Sigmoid colon (tissue), 4 donors: ENCODE data around the gene CCT5.

Experiments
- EP300 ChIP-seq, 4 donors: sonication (generic); formaldehyde crosslinking; IDR thresholded peaks; one replicate each; pipeline ENCODE4 v1.6.1; 2017; ENCODE audit warnings: antibody characterized with exemption in 4 of 4
- POLR2A ChIP-seq, 2 donors: fragments of 450-650 bp; IDR thresholded peaks; one replicate each; pipeline ENCODE4 v1.6.1; 2016; ENCODE audit warnings: antibody characterized with exemption in 2 of 2, mild to moderate bottlenecking in 2 of 2, moderate library complexity in 2 of 2
- POLR2AphosphoS5 ChIP-seq, 4 donors: sonication (generic); formaldehyde crosslinking; IDR thresholded peaks; one replicate each; pipeline ENCODE4 v1.6.1; 2017; ENCODE audit warnings: antibody characterized with exemption in 4 of 4
- TF ChIP-seq, protein P1 (sequence below), 4 experiments: fragments of 450-650 bp in 3 of 4; fragments of 200-600 bp in 1 of 4; IDR thresholded peaks; one replicate each; pipeline ENCODE4 v1.5.1; 2016 to 2019; ENCODE audit warnings: antibody characterized with exemption in 4 of 4, mild to moderate bottlenecking in 3 of 4, moderate library complexity in 2 of 4

DNA sequence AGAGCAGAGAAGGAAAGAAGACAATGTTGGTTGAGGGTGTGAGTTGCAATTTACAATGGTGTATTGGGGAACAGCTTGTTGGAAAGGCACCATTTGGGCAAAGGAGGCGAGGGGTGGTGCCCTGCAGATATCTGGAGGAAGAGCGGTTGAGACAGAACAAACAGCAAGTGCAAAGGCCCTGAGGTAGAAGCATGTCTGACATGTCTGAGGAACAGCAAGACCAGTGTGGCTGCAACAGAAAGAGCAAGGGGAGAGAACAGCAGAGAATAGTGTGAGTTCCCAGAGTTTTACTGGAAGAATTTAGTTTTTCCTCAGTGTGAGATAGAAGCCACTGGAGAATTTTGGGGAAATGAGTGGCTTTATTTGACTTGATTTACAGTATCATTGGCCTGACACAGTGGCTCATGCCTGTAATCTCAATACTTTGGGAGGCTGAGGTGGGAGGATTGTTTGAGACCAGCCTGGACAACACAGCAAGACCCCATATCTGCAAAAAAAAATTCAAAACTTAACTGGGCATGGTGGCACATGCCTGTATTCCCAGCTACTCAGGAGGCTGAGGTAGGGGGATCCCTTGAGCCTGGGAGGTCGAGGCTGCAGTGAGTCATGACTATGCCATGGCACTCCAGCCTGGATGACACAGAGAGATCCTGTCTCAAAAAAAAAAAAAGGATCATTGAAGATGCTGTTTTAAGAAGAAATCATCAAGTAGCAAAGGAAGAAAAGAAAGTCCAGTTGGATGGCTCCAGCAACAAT lies 44.0 kb downstream of the CCT5 start:
- TF ChIP-seq, protein P1, sequence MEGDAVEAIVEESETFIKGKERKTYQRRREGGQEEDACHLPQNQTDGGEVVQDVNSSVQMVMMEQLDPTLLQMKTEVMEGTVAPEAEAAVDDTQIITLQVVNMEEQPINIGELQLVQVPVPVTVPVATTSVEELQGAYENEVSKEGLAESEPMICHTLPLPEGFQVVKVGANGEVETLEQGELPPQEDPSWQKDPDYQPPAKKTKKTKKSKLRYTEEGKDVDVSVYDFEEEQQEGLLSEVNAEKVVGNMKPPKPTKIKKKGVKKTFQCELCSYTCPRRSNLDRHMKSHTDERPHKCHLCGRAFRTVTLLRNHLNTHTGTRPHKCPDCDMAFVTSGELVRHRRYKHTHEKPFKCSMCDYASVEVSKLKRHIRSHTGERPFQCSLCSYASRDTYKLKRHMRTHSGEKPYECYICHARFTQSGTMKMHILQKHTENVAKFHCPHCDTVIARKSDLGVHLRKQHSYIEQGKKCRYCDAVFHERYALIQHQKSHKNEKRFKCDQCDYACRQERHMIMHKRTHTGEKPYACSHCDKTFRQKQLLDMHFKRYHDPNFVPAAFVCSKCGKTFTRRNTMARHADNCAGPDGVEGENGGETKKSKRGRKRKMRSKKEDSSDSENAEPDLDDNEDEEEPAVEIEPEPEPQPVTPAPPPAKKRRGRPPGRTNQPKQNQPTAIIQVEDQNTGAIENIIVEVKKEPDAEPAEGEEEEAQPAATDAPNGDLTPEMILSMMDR (IDR thresholded peaks at IDR 0.05), result no peak
- TF ChIP-seq POLR2AphosphoS5 (IDR thresholded peaks at IDR 0.05), result no peak
- TF ChIP-seq POLR2A (IDR thresholded peaks at IDR 0.05), result no peak
- no peak for TF ChIP-seq EP300 (IDR thresholded peaks at IDR 0.05)
